Measurements from ENCODE around the gene FBXL19. TPM values are rescaled to one million over a fixed set of nuclear protein-coding genes. Genes with fewer than 3 reads are reported as not detected.

The FBXL19 gene
- total and polyA plus RNA-seq, 2 of the 13 experiments (the other 11 are each of a cell fraction or from before 2014, with no cell fraction given): 6.0 to 13.7 TPM

- TF ChIP-seq, protein P1, sequence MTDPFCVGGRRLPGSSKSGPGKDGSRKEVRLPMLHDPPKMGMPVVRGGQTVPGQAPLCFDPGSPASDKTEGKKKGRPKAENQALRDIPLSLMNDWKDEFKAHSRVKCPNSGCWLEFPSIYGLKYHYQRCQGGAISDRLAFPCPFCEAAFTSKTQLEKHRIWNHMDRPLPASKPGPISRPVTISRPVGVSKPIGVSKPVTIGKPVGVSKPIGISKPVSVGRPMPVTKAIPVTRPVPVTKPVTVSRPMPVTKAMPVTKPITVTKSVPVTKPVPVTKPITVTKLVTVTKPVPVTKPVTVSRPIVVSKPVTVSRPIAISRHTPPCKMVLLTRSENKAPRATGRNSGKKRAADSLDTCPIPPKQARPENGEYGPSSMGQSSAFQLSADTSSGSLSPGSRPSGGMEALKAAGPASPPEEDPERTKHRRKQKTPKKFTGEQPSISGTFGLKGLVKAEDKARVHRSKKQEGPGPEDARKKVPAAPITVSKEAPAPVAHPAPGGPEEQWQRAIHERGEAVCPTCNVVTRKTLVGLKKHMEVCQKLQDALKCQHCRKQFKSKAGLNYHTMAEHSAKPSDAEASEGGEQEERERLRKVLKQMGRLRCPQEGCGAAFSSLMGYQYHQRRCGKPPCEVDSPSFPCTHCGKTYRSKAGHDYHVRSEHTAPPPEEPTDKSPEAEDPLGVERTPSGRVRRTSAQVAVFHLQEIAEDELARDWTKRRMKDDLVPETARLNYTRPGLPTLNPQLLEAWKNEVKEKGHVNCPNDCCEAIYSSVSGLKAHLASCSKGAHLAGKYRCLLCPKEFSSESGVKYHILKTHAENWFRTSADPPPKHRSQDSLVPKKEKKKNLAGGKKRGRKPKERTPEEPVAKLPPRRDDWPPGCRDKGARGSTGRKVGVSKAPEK (CRISPR knock-in tag; IDR thresholded peaks at IDR 0.05; ENCODE audit: borderline replicate concordance): 0 out of 2 replicates have a peak, but pooled peaks have one; percentile 38
- no peak for TF ChIP-seq GATAD1 (CRISPR knock-in tag; IDR thresholded peaks at IDR 0.05)
- no peak for TF ChIP-seq FOXA1 (IDR thresholded peaks at IDR 0.05)
- TF ChIP-seq FOXA1 (CRISPR knock-in tag; IDR thresholded peaks at IDR 0.05): no peak
- TF ChIP-seq ZNF766 (CRISPR knock-in tag; IDR thresholded peaks at IDR 0.05; ENCODE audit: borderline replicate concordance): 0 out of 2 replicates have a peak, but pooled peaks have one; percentile 22
- no peak for TF ChIP-seq CREB1 (IDR thresholded peaks at IDR 0.05)
- TF ChIP-seq CREB1 (CRISPR knock-in tag; IDR thresholded peaks at IDR 0.05): no peak
- peak in 1 of 2 experiments; percentile 21; a peak in 1 of 4 replicates for TF ChIP-seq NR2F1 (CRISPR knock-in tag; IDR thresholded peaks at IDR 0.05)
- 0 out of 2 replicates have a peak, but pooled peaks have one; percentile 0 for TF ChIP-seq SIX1 (CRISPR knock-in tag; IDR thresholded peaks at IDR 0.05; ENCODE audit: borderline replicate concordance)
- TF ChIP-seq ZBTB46 (CRISPR knock-in tag; IDR thresholded peaks at IDR 0.05; ENCODE audit: borderline replicate concordance): 0 out of 2 replicates have a peak, but pooled peaks have one; percentile 4
- TF ChIP-seq IRF2 (CRISPR knock-in tag; IDR thresholded peaks at IDR 0.05): 0 out of 2 replicates have a peak, but pooled peaks have one; percentile 5
- TF ChIP-seq NPAS2 (CRISPR knock-in tag; IDR thresholded peaks at IDR 0.05; ENCODE audit: borderline replicate concordance): 0 out of 2 replicates have a peak, but pooled peaks have one; percentile 33
- 0 out of 2 replicates have a peak, but pooled peaks have one; percentile 7 for TF ChIP-seq HOMEZ (CRISPR knock-in tag; IDR thresholded peaks at IDR 0.05; ENCODE audit: low read depth)
- TF ChIP-seq ZNF747 (CRISPR knock-in tag; IDR thresholded peaks at IDR 0.05; ENCODE audit: borderline replicate concordance): peak; percentile 48; the same call in 1 of the 2 replicates
- TF ChIP-seq CBX2 (IDR thresholded peaks at IDR 0.05; ENCODE audit: low read depth, low read length): no peak
- TF ChIP-seq CBX2 (CRISPR knock-in tag; IDR thresholded peaks at IDR 0.05; ENCODE audit: low read depth): no peak
- no peak for TF ChIP-seq TBX2 (CRISPR knock-in tag; IDR thresholded peaks at IDR 0.05; ENCODE audit: borderline replicate concordance)
- TF ChIP-seq, protein P2, sequence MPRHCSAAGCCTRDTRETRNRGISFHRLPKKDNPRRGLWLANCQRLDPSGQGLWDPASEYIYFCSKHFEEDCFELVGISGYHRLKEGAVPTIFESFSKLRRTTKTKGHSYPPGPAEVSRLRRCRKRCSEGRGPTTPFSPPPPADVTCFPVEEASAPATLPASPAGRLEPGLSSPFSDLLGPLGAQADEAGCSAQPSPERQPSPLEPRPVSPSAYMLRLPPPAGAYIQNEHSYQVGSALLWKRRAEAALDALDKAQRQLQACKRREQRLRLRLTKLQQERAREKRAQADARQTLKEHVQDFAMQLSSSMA (CRISPR knock-in tag; IDR thresholded peaks at IDR 0.05): 0 out of 2 replicates have a peak, but pooled peaks have one; percentile 5
- TF ChIP-seq U2AF2 (IDR thresholded peaks at IDR 0.05; ENCODE audit: low read depth, low read length): no peak
- TF ChIP-seq ZNF256 (CRISPR knock-in tag; conservative IDR thresholded peaks at IDR 0.05): 0 out of 2 replicates have a peak, but pooled peaks have one; percentile 6
Measured at GRCh38 chr16:30997725-30998711, 74.6 kb downstream of the FBXL19 start (continued).

Measured in HepG2 (cell line).